GM10847 (cell line): ENCODE data around the gene EGFL8.
A peak's percentile ranks its signal among the peaks of the same experiment; 100 is the strongest.

Experiments
- POLR2A ChIP-seq: IDR thresholded peaks from 2 replicates; pipeline ENCODE4 v1.6.1; 2011; ENCODE audit not compliant: insufficient read length; ENCODE audit errors: extremely low read depth

The EGFL8 gene

GRCh38 chr6:32164295-32164694 is at the start of gene EGFL8:
TSS of gene EGFL8 (plus strand) at chr6:32164595. CDS start at chr6:32166166, 1,571 bp downstream.
- no peak for TF ChIP-seq POLR2A

- no peak for TF ChIP-seq POLR2A
These were observed 49.6 kb upstream of the EGFL8 start for GRCh38 chr6:32114796-32115195.

GRCh38 chr6:32115623-32116022 is 48.8 kb upstream of the EGFL8 start:
- no peak for TF ChIP-seq POLR2A

DNA sequence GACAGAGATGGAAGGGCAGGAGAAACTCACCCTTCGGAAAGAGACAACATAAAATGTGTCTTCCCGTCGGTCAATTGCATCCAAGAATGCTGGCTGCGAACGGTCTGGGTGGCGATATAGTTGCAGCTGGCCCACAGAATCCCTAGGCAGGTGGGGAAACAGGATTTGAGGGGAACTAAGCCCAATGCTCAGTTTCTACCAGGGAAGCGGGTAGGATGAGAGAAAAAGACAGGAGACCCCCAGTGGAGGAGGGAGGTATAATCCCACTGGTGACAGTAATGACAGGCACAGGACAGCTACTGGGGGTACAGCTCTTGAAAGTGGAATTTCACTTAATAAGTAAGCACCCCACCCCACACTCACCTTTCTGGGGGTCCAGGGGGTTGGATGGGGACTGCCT is 47.7 kb upstream of the EGFL8 start:
- TF ChIP-seq POLR2A: no peak

- TF ChIP-seq POLR2A: no peak
These were observed 46.9 kb upstream of the EGFL8 start for GRCh38 chr6:32117461-32117860.

GRCh38 chr6:32118782-32119628 is 45.4 kb upstream of the EGFL8 start:
- no peak for TF ChIP-seq POLR2A

GRCh38 chr6:32120573-32121059 is 43.8 kb upstream of the EGFL8 start:
- no peak for TF ChIP-seq POLR2A

DNA sequence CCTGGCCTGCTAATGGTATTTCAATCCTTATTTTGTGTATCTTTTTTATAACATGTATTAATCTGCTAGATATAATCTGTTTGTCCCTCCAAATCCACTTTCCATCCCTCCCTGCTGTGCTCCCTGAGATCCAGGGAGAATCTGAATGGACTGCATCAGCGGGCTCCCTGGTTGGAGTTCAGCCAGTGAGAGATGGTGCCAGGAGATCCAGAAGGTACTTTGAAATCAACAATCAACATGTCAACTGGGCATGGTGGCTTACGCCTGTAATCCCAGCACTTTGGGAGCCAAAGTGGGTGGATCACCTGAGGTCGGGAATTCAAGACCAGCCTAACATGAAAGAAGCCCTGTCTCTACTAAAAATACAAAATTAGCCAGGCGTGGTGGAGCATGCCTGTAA is 40.7 kb upstream of the EGFL8 start:
- no peak for TF ChIP-seq POLR2A

- TF ChIP-seq POLR2A: no peak
These were observed 37.5 kb upstream of the EGFL8 start for GRCh38 chr6:32126880-32127279.

DNA sequence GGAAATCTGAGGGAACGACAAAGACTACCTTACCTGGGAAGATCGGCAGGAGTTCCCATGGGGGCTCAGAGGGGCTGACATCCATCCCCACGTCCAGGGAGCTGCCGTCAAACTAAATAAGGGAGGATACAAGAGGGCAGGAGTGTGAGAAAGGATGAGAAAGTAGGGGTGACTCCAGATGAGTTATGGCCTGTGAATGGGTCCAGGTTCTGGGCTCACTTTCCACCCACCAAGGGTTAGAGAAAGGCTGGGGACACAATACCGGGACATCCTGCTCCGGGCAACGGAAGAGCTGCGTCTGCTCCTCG is 37.0 kb upstream of the EGFL8 start:
- no peak for TF ChIP-seq POLR2A

- TF ChIP-seq POLR2A: peak; percentile 62
These were observed 36.4 kb upstream of the EGFL8 start, which contains the start of gene ATF6B for GRCh38 chr6:32127717-32128592. TSS of gene ATF6B (minus strand) at chr6:32128246. CDS start at chr6:32128207, 39 bp downstream.

GRCh38 chr6:32128751-32129296 is 35.6 kb upstream of the EGFL8 start:
- no peak for TF ChIP-seq POLR2A

DNA sequence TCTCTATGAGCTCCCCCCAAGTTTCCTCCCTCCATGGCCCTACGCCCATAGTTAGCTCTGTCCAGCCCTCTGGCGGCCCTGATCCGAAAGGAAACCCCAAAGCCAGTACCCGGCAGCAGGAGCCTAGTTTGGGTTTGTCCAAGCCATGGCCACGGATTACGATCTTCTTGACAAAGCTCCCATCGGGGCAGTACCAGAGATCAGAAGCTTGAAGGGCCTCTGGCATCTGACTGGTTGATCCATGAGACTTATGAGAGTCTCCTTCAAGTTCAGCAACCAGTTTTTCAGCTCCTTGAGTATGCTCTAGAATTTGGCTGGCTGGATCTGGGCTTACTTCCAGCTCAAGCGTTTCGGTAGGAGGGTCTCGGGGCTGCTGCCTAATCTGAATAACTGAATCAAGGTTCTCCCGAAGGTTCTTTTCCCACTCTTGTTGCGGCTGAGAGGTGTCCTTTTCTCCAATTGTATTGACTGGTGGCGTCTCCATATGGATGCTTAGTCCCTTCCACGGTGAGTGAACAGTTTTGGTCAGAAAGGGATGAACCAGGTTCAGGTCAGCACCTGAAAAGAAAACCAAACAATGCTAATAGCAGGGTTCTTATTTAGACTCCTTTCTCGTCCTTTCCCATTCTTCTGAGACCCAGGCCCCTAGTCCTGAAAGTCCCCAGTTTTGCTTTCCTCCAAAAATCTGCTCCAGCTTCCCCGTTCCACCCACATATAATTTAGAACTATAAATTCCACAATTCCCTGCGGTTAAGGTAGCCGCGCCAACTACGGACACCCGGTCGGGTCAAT is 34.9 kb upstream of the EGFL8 start:
- TF ChIP-seq POLR2A: no peak

DNA sequence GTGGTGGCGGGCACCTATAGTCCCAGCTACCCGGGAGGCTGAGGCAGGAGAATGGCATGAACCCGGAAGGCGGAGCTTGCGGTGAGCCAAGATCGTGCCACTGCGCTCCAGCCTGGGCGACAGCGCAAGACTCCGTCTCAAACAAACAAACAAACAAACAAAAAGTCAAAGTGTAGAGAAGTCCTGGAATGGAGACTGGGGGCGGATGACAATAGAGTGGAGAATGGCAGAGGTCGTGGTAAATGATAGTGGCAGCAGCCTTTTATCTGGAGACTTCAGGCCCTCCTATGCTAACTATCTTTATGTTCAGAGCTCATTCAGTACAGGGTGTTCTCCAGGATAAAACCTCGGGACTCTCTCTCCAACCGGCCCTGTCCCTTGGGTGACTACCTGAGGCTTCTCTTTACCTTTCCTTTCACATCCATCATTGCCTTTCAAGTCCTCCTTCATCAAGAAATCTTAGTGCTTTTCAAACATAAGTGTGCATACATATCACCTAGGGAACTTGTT is 32.9 kb upstream of the EGFL8 start:
- no peak for TF ChIP-seq POLR2A

- no peak for TF ChIP-seq POLR2A
These were observed 32.3 kb upstream of the EGFL8 start for GRCh38 chr6:32132110-32132509.
